SU-DHL-6 (cell line): Measurements from ENCODE around the gene HSPA12B.

ENCODE experiments used
- CTCF ChIP-seq: fragments of 200-600 bp; sonication (generic); IDR thresholded peaks from one replicate; pipeline ENCODE4 v1.5.1; 2017; ENCODE audit warnings: antibody characterized with exemption, mild to moderate bottlenecking, low read length, moderate library complexity; ENCODE audit not compliant: insufficient read depth, poor library complexity, severe bottlenecking
- EZH2phosphoT487 ChIP-seq: fragments of 200-600 bp; sonication (generic), shearing (Covaris generic); conservative IDR thresholded peaks from 2 replicates; pipeline ENCODE4 v1.6.1; 2018; ENCODE audit warnings: mild to moderate bottlenecking, antibody characterized with exemption, low read length, moderate library complexity, mixed read lengths

- no peak for TF ChIP-seq CTCF
- no peak for TF ChIP-seq EZH2phosphoT487
Measured at GRCh38 chr20:3759316-3759823, 26.9 kb downstream of the HSPA12B start.
